ENCODE results near the gene HNRNPH2.

- TF ChIP-seq MAX (IDR thresholded peaks at IDR 0.05; ENCODE audit: low read depth, low read length), result no peak
- TF ChIP-seq, protein P1, sequence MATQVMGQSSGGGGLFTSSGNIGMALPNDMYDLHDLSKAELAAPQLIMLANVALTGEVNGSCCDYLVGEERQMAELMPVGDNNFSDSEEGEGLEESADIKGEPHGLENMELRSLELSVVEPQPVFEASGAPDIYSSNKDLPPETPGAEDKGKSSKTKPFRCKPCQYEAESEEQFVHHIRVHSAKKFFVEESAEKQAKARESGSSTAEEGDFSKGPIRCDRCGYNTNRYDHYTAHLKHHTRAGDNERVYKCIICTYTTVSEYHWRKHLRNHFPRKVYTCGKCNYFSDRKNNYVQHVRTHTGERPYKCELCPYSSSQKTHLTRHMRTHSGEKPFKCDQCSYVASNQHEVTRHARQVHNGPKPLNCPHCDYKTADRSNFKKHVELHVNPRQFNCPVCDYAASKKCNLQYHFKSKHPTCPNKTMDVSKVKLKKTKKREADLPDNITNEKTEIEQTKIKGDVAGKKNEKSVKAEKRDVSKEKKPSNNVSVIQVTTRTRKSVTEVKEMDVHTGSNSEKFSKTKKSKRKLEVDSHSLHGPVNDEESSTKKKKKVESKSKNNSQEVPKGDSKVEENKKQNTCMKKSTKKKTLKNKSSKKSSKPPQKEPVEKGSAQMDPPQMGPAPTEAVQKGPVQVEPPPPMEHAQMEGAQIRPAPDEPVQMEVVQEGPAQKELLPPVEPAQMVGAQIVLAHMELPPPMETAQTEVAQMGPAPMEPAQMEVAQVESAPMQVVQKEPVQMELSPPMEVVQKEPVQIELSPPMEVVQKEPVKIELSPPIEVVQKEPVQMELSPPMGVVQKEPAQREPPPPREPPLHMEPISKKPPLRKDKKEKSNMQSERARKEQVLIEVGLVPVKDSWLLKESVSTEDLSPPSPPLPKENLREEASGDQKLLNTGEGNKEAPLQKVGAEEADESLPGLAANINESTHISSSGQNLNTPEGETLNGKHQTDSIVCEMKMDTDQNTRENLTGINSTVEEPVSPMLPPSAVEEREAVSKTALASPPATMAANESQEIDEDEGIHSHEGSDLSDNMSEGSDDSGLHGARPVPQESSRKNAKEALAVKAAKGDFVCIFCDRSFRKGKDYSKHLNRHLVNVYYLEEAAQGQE (IDR thresholded peaks at IDR 0.05; ENCODE audit: low read depth, low read length), result no peak
- no peak for TF ChIP-seq NFYB (IDR thresholded peaks at IDR 0.05; ENCODE audit: insufficient read depth, low read depth, low read length)
- no peak for TF ChIP-seq EZH2 (IDR thresholded peaks at IDR 0.05; ENCODE audit: borderline replicate concordance, control insufficient read depth, low read depth, low read length)
Observed at GRCh38 chrX:101362757-101363156, 45.3 kb upstream of the HNRNPH2 start.
